ENCODE results near the gene TFAP2C. TPM values are rescaled to one million over a fixed set of nuclear protein-coding genes. Genes with fewer than 3 reads are reported as not detected.

The TFAP2C gene
- total and polyA plus RNA-seq, 2 experiments from 2014 or later, result 12.3 to 19.0 TPM

DNA sequence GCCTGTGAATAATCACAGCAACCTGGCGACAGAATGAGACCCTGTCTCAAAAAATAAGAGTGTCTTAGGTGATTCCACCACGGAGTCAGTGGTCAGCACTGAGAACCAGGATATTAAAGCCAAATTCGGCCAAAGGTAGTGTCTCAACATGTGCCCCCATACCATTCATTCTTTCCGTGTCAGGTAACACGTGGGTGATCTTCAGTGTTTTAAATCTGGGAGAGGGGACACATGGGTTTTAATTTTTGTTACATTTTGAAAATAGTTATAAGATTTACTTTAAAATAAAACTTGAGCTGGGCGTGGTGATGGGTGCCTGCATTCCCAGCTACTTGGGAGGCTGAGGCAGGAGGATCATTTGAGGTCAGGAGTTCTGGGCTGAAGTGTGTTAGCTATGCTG is 59.0 kb downstream of the TFAP2C start:
- H3K36me3 ChIP-seq (ENCODE audit: low read depth), result no peaks in the 10 kb centered on the region
- no peak overlapping the region for H3K27ac ChIP-seq
- no peaks in the 10 kb centered on the region for H3K79me2 ChIP-seq (ENCODE audit: insufficient read depth)
- 95 to 96% methylated on average over 6 of the region's 6 CpGs for WGBS, 2 experiments (ENCODE audit: low coverage in 1 of 2, low lambda C conversion rate in 2 of 2, missing lambda C conversion rate in 2 of 2)
- in situ Hi-C loops (cut with MboI), result no loop called here
- peaks cover 20% of the 10 kb centered on the region for H3K4me1 ChIP-seq (ENCODE audit: insufficient read depth)
- H2AFZ ChIP-seq, result no peak overlapping the region
- no peak overlapping the region for H3K4me2 ChIP-seq (ENCODE audit: unreplicated experiment)
- H3K9me3 ChIP-seq (ENCODE audit: low read depth), result no peaks in the 10 kb centered on the region
- H3K4me3 ChIP-seq, result no peak overlapping the region
- no peaks in the 10 kb centered on the region for H3K27me3 ChIP-seq (replicated peaks; ENCODE audit: insufficient read depth)
- no peak for DNase-seq
- no peak overlapping the region for H3K9ac ChIP-seq
- peaks cover 4% of the 10 kb centered on the region; the same call in 1 of the 2 replicates for H3F3A ChIP-seq (ENCODE audit: insufficient read depth)
- no peaks in the 10 kb centered on the region for H3K9me2 ChIP-seq (ENCODE audit: insufficient read depth)
- TF ChIP-seq EZH2phosphoT487 (IDR thresholded peaks at IDR 0.05; ENCODE audit: insufficient read depth, low read depth) (no peak), EZH2 (IDR thresholded peaks at IDR 0.05; ENCODE audit: insufficient read depth, poor library complexity, severe bottlenecking) (no peak)
- H4K20me1 ChIP-seq (ENCODE audit: insufficient read depth), result no peaks in the 10 kb centered on the region

Small RNA genes lying within 50 kb of the gene (small RNA-seq; reads per million reads assigned to genes)
- gene RN7SL170P (ENCODE audit: low read depth, low replicate concordance), result not detected
- not detected for gene RNU6-1146P (ENCODE audit: low read depth, low replicate concordance)

Other genes with a start within 250 kb of the TFAP2C start
- gene AURKA, start 237.1 kb upstream of the TFAP2C start, total RNA-seq (2014; rRNA removed; shearing (Covaris generic)), result 69.8 and 70.8 TPM in 2 replicates
- 78.9 and 88.5 TPM in 2 replicates for gene AURKA, start 237.1 kb upstream of the TFAP2C start, polyA plus RNA-seq (2016; fragmentation: Nextera tagmentation; extraction: Ambion mirVana)
- gene CSTF1, start 236.7 kb upstream of the TFAP2C start, total RNA-seq (2014; rRNA removed; shearing (Covaris generic)), result 56.7 and 69.3 TPM in 2 replicates
- gene CSTF1, start 236.7 kb upstream of the TFAP2C start, polyA plus RNA-seq (2016; fragmentation: Nextera tagmentation; extraction: Ambion mirVana), result 41.7 and 42.1 TPM in 2 replicates
- 11.4 and 19.2 TPM in 2 replicates for gene CASS4, start 217.0 kb upstream of the TFAP2C start, total RNA-seq (2014; rRNA removed; shearing (Covaris generic))
- gene CASS4, start 217.0 kb upstream of the TFAP2C start, polyA plus RNA-seq (2016; fragmentation: Nextera tagmentation; extraction: Ambion mirVana), result 10.4 and 10.5 TPM in 2 replicates
- 128 and 141 TPM in 2 replicates for gene RTF2, start 160.7 kb upstream of the TFAP2C start, total RNA-seq (2014; rRNA removed; shearing (Covaris generic))
- gene RTF2, start 160.7 kb upstream of the TFAP2C start, polyA plus RNA-seq (2016; fragmentation: Nextera tagmentation; extraction: Ambion mirVana), result 257 and 270 TPM in 2 replicates
- gene FAM209A, start 104.6 kb upstream of the TFAP2C start, total RNA-seq (2014; rRNA removed; shearing (Covaris generic)), result not detected in 2 replicates
- not detected in 2 replicates for gene FAM209A, start 104.6 kb upstream of the TFAP2C start, polyA plus RNA-seq (2016; fragmentation: Nextera tagmentation; extraction: Ambion mirVana)
- not detected in 2 replicates for gene FAM209B, start 96.1 kb upstream of the TFAP2C start, total RNA-seq (2014; rRNA removed; shearing (Covaris generic))
- gene FAM209B, start 96.1 kb upstream of the TFAP2C start, polyA plus RNA-seq (2016; fragmentation: Nextera tagmentation; extraction: Ambion mirVana), result not detected in 2 replicates

All from GM23248 (cell line).